ENCODE results near the gene LDLRAD4. TPM values are rescaled to one million over a fixed set of nuclear protein-coding genes. Genes with fewer than 3 reads are reported as not detected.

The LDLRAD4 gene
- total and polyA plus RNA-seq, 9 of the 15 experiments (the other 6 are each of a cell fraction or from before 2014, with no cell fraction given): 0.01 TPM; not detected in 8

GRCh38 chr18:13216092-13216582, 2.4 kb upstream of the LDLRAD4 start:
- Histone ChIP-seq H3K36me3 (ENCODE audit: control insufficient read depth, insufficient read depth, low read length) (no peaks in the 10 kb centered on the region), H3K27ac (ENCODE audit: extremely low read depth, low read depth, low read length) (no peak overlapping the region), H3K9me3 (replicated peaks; ENCODE audit: control insufficient read depth, insufficient read depth, low read depth, low read length) (no peaks in the 10 kb centered on the region), H3K4me3 (no peak overlapping the region), H3K9ac (ENCODE audit: insufficient read depth in 1 of 2, low read depth in 2 of 2, low read length in 2 of 2) (no peak overlapping the region), H3K79me2 (ENCODE audit: control insufficient read depth, insufficient read depth, low read length) (no peaks in the 10 kb centered on the region), H4K20me1 (replicated peaks; ENCODE audit: control insufficient read depth, insufficient read depth, low read length) (peaks cover 6% of the 10 kb centered on the region; the same call in 1 of the 2 replicates), H3K27me3 (ENCODE audit: control insufficient read depth in 2 of 2, insufficient read depth in 2 of 2, low read length in 2 of 2) (peaks cover 37 to 46% of the 10 kb centered on the region in 2 experiments), H3K4me1 (replicated peaks in 1 of 2; ENCODE audit: control insufficient read depth in 2 of 2, insufficient read depth in 2 of 2, low read length in 2 of 2) (peaks cover 0 to 20% of the 10 kb centered on the region in 2 experiments; a peak in 2 of 5 replicates), H3K4me2 (ENCODE audit: insufficient read depth, low read length) (no peak overlapping the region), H2AFZ (ENCODE audit: low read depth, low read length) (no peak overlapping the region), H3K9me1 (ENCODE audit: control insufficient read depth, insufficient read depth, low read length) (no peaks in the 10 kb centered on the region)
- FAIRE-seq: peak; percentile 11
- peak; percentile 63 for ATAC-seq
- intact Hi-C loops (cut with micrococcal nuclease): loop anchor here (10.0 kb wide), 1 partner anchor 51 kb away; no protein-coding TSS in a partner anchor
- CTCF ChIA-PET (ENCODE audit: low intra/inter-chr PET ratio): no interaction called here
- TF ChIP-seq E2F1 (CRISPR knock-in tag; IDR thresholded peaks at IDR 0.05) (no peak), RAD21 (CRISPR knock-in tag; conservative IDR thresholded peaks at IDR 0.05 in 1 of 2, IDR thresholded peaks at IDR 0.05 in 1 of 2) (peak in 1 of 2 experiments; percentile 49; a peak in 2 of 4 replicates), SREBF1 (IDR thresholded peaks at IDR 0.05; ENCODE audit: borderline replicate concordance, low read depth, low read length) (no peak), HMBOX1 (IDR thresholded peaks at IDR 0.05) (0 out of 2 replicates have a peak, but pooled peaks have one; percentile 42), CTCF (IDR thresholded peaks at IDR 0.05 in 2 of 3, conservative IDR thresholded peaks at IDR 0.05 in 1 of 3; ENCODE audit: insufficient read depth in 2 of 3, low read depth in 1 of 3, low read length in 3 of 3) (peak; percentile 20 to 35 (median 24); a peak in 3 of 6 replicates), KAT8 (IDR thresholded peaks at IDR 0.05; ENCODE audit: low read depth) (no peak), JUND (IDR thresholded peaks at IDR 0.05; ENCODE audit: borderline replicate concordance, low read depth, low read length) (no peak), JUND (tag; IDR thresholded peaks at IDR 0.05; ENCODE audit: borderline replicate concordance, low read depth, low read length) (no peak), FOXJ3 (CRISPR knock-in tag; IDR thresholded peaks at IDR 0.05) (no peak)
- DNase-seq (ENCODE audit: extremely low read depth in 1 of 4, low spot score in 3 of 4): peak in 1 of 4 experiments; percentile 13
- POLR2A ChIA-PET: no interaction called here
- BruUV-seq (replicated peaks): no TSS peak
- WGBS (ENCODE audit: insufficient coverage, low coverage, missing lambda C conversion rate): 29% methylated on average over 8 of the region's 8 CpGs
- in situ Hi-C loops (cut with MboI): no loop called here

Measured in K562 (cell line).